Measurements from ENCODE around the gene PAEP. TPM values are rescaled to one million over a fixed set of nuclear protein-coding genes. Genes with fewer than 3 reads are reported as not detected.
"Not testable (repeated sequence)": the region's sequence is repeated elsewhere in the genome, so short reads cannot be mapped to it uniquely, and the experiment has no call there.

PAEP gene
- total RNA-seq, 1 experiment from 2014 or later, result not detected

- in situ Hi-C loops (cut with HindIII; ENCODE audit: low sequenced_read_pairs), result no loop called here
- no peak for DNase-seq (ENCODE audit: low spot score)
Observed at GRCh38 chr9:135547756-135548736, 13.5 kb upstream of the PAEP start.

- in situ Hi-C loops (cut with HindIII; ENCODE audit: low sequenced_read_pairs), result loop anchor here (10.0 kb wide), 1 partner anchor 175 kb away; no protein-coding TSS in a partner anchor
- not testable (repeated sequence) for DNase-seq (ENCODE audit: low spot score)
Observed at GRCh38 chr9:135549478-135550343, 11.8 kb upstream of the PAEP start.

GRCh38 chr9:135550344-135550918 is 11.1 kb upstream of the PAEP start:
- in situ Hi-C loops (cut with HindIII; ENCODE audit: low sequenced_read_pairs), result loop anchor here (10.0 kb wide), 1 partner anchor 176 kb away; no protein-coding TSS in a partner anchor
- DNase-seq (ENCODE audit: low spot score), result no peak

- DNase-seq (ENCODE audit: low spot score), result no peak
- in situ Hi-C loops (cut with HindIII; ENCODE audit: low sequenced_read_pairs), result loop anchor here (10.0 kb wide), 1 partner anchor 176 kb away; no protein-coding TSS in a partner anchor
Observed at GRCh38 chr9:135551031-135551430, 10.5 kb upstream of the PAEP start.

- in situ Hi-C loops (cut with HindIII; ENCODE audit: low sequenced_read_pairs), result loop anchor here (10.0 kb wide), 1 partner anchor 177 kb away; no protein-coding TSS in a partner anchor
- no peak for DNase-seq (ENCODE audit: low spot score)
Observed at GRCh38 chr9:135551456-135551855, 10.1 kb upstream of the PAEP start.

GRCh38 chr9:135552021-135552697 is 9.4 kb upstream of the PAEP start:
- DNase-seq (ENCODE audit: low spot score), result no peak
- in situ Hi-C loops (cut with HindIII; ENCODE audit: low sequenced_read_pairs), result loop anchor here (10.0 kb wide), 1 partner anchor 177 kb away; no protein-coding TSS in a partner anchor

- DNase-seq (ENCODE audit: low spot score), result no peak
- in situ Hi-C loops (cut with HindIII; ENCODE audit: low sequenced_read_pairs), result loop anchor here (10.0 kb wide), 1 partner anchor 178 kb away; no protein-coding TSS in a partner anchor
Observed at GRCh38 chr9:135552698-135553171, 8.8 kb upstream of the PAEP start.

GRCh38 chr9:135554718-135555117 is 6.8 kb upstream of the PAEP start:
- no peak for DNase-seq (ENCODE audit: low spot score)
- in situ Hi-C loops (cut with HindIII; ENCODE audit: low sequenced_read_pairs), result loop anchor here (10.0 kb wide), 1 partner anchor 180 kb away; no protein-coding TSS in a partner anchor

- DNase-seq (ENCODE audit: low spot score), result no peak
- in situ Hi-C loops (cut with HindIII; ENCODE audit: low sequenced_read_pairs), result loop anchor here (10.0 kb wide), 1 partner anchor 180 kb away; no protein-coding TSS in a partner anchor
Observed at GRCh38 chr9:135555203-135555602, 6.4 kb upstream of the PAEP start.

- DNase-seq (ENCODE audit: low spot score), result no peak
- in situ Hi-C loops (cut with HindIII; ENCODE audit: low sequenced_read_pairs), result loop anchor here (10.0 kb wide), 1 partner anchor 181 kb away; no protein-coding TSS in a partner anchor
Observed at GRCh38 chr9:135555910-135556309, 5.6 kb upstream of the PAEP start.

- in situ Hi-C loops (cut with HindIII; ENCODE audit: low sequenced_read_pairs), result loop anchor here (10.0 kb wide), 1 partner anchor 185 kb away; no protein-coding TSS in a partner anchor
- no peak for DNase-seq (ENCODE audit: low spot score)
Observed at GRCh38 chr9:135559606-135560005, 1.9 kb upstream of the PAEP start.

- DNase-seq (ENCODE audit: low spot score), result no peak
Observed at GRCh38 chr9:135562235-135562745, 734 bp downstream of the PAEP start.

GRCh38 chr9:135563039-135563476 is 1.5 kb downstream of the PAEP start:
- in situ Hi-C loops (cut with HindIII; ENCODE audit: low sequenced_read_pairs), result no loop called here
- DNase-seq (ENCODE audit: low spot score), result no peak

More at GRCh38 chr9:135562235-135562745, 734 bp downstream of the PAEP start:
- in situ Hi-C loops (cut with HindIII; ENCODE audit: low sequenced_read_pairs), result no loop called here

GRCh38 chr9:135563858-135564257 is 2.3 kb downstream of the PAEP start:
- no peak for DNase-seq (ENCODE audit: low spot score)
- in situ Hi-C loops (cut with HindIII; ENCODE audit: low sequenced_read_pairs), result no loop called here

- no peak for DNase-seq (ENCODE audit: low spot score)
- in situ Hi-C loops (cut with HindIII; ENCODE audit: low sequenced_read_pairs), result no loop called here
Observed at GRCh38 chr9:135565141-135565628, 3.6 kb downstream of the PAEP start.

- DNase-seq (ENCODE audit: low spot score), result no peak
- in situ Hi-C loops (cut with HindIII; ENCODE audit: low sequenced_read_pairs), result no loop called here
Observed at GRCh38 chr9:135565636-135566035, 4.1 kb downstream of the PAEP start.

GRCh38 chr9:135566552-135566951 is 5.0 kb downstream of the PAEP start:
- DNase-seq (ENCODE audit: low spot score), result no peak
- in situ Hi-C loops (cut with HindIII; ENCODE audit: low sequenced_read_pairs), result no loop called here

GRCh38 chr9:135567311-135567710 is 5.8 kb downstream of the PAEP start:
- in situ Hi-C loops (cut with HindIII; ENCODE audit: low sequenced_read_pairs), result no loop called here
- DNase-seq (ENCODE audit: low spot score), result no peak

All from G401 (cell line).